K562 (cell line): ENCODE data around the gene FMR1. TPM values are rescaled to one million over a fixed set of nuclear protein-coding genes. Genes with fewer than 3 reads are reported as not detected.
A peak's percentile ranks its signal among the peaks of the same experiment; 100 is the strongest.

Experiments
- CGGBP1 ChIP-seq: fragments of 250-450 bp; sonication (Bioruptor Pico); IDR thresholded peaks from 2 replicates; pipeline ENCODE4 v1.9.0; 2021; ENCODE audit warnings: mild to moderate bottlenecking
- EP400 ChIP-seq: fragments of 450-650 bp; IDR thresholded peaks from 2 replicates; pipeline ENCODE4 v1.6.1; 2017; ENCODE audit warnings: antibody characterized with exemption, mild to moderate bottlenecking, moderate library complexity
- GATA2 ChIP-seq: sonication (generic); formaldehyde crosslinking; IDR thresholded peaks from 2 replicates; pipeline ENCODE4 v1.4.0; 2020; ENCODE audit warnings: mild to moderate bottlenecking, missing genetic modification reagents
- KAT2B ChIP-seq: IDR thresholded peaks from one replicate; pipeline ENCODE4 v1.6.1; 2012; ENCODE audit warnings: low read depth, mild to moderate bottlenecking, control low read depth, inconsistent platforms, low read length, moderate library complexity
- MGA ChIP-seq: fragments of 450-650 bp; IDR thresholded peaks from 2 replicates; pipeline ENCODE4 v1.6.1; 2016; ENCODE audit warnings: mild to moderate bottlenecking, moderate library complexity
- NR2C2 ChIP-seq, 2 experiments: fragments of 200-800 bp in 1 of 2; sonication (Bioruptor generic) in 1 of 2; sonication (generic) in 1 of 2; formaldehyde crosslinking in 1 of 2; IDR thresholded peaks; 2 replicates each; pipeline versions ENCODE4 v1.6.1 to v1.8.0; 2016 to 2022; ENCODE audit warnings: mild to moderate bottlenecking in 1 of 2, missing compliant biosample characterization in 1 of 2, missing genetic modification characterization in 1 of 2, missing genetic modification reagents in 1 of 2
- RBFOX2 ChIP-seq: fragments of 200-400 bp; formaldehyde crosslinking; IDR thresholded peaks from 2 replicates; pipeline ENCODE4 v1.6.1; 2017; ENCODE audit warnings: low read depth, mild to moderate bottlenecking, low read length, moderate library complexity
- TFE3 ChIP-seq: fragments of 450-650 bp; formaldehyde crosslinking; IDR thresholded peaks from 2 replicates; pipeline ENCODE4 v1.4.0; 2020; ENCODE audit warnings: mild to moderate bottlenecking, mixed read lengths
- THAP7 ChIP-seq: fragments of 250-450 bp; sonication (Bioruptor Pico); IDR thresholded peaks from 2 replicates; pipeline ENCODE4 v1.5.0; 2021
- ZNF766 ChIP-seq: fragments of 200-800 bp; sonication (Bioruptor generic); conservative IDR thresholded peaks from 2 replicates; pipeline ENCODE4 v1.6.1; 2016; ENCODE audit warnings: missing genetic modification characterization, missing compliant biosample characterization
- polyA plus RNA-seq, 8 experiments: library from polyadenylated mRNA; depleted of rRNA in 4 of 8; stranded (reverse) in 5 of 8; unstranded in 3 of 8; fragments of >200 nt; fragmentation: Nextera tagmentation in 2 of 8; fragmentation: Illumina TruSeq in 1 of 8; extraction: Ambion mirVana in 2 of 8; extraction: Trizol in 1 of 8; gene quantifications; 2 replicates each; pipeline versions ENCODE4 v1.2.1 to v1.2.3, GENCODE V29; 2011 to 2014; ENCODE audit warnings: inconsistent platforms in 1 of 8, missing spikeins in 1 of 8
- total RNA-seq, 7 experiments: library from RNA; depleted of rRNA in 6 of 7; stranded (reverse); fragments of >200 nt in 6 of 7; fragmentation: Illumina TruSeq in 2 of 7; extraction: Trizol in 2 of 7; gene quantifications; 2 replicates each; pipeline versions ENCODE4 v1.2.1 to v1.2.3, GENCODE V29; 2011 to 2021; ENCODE audit warnings: low replicate concordance in 1 of 7

The FMR1 gene
- total and polyA plus RNA-seq, 9 of the 15 experiments (the other 6 are each of a cell fraction or from before 2014, with no cell fraction given) = 4.8 to 26.5 (median 20.5) TPM

- TF ChIP-seq TFE3 (CRISPR knock-in tag) (peak; percentile 63), RBFOX2 (peak; percentile 45), CGGBP1 (CRISPR knock-in tag) (no peak), MGA (peak; percentile 76), EP400 (peak; percentile 53; the same call in 1 of the 2 replicates), KAT2B (no peak), NR2C2 (CRISPR knock-in tag; IDR thresholded peaks at IDR 0.05) (no peak), NR2C2 (tag; IDR thresholded peaks at IDR 0.05) (peak; percentile 8; the same call in 1 of the 2 replicates), GATA2 (no peak), THAP7 (CRISPR knock-in tag) (no peak), ZNF766 (CRISPR knock-in tag) (0 out of 2 replicates have a peak, but pooled peaks have one; percentile 28)
- TF ChIP-seq, all 486 proteins: peak for 18
Observed at GRCh38 chrX:147877726-147878125, 34.0 kb upstream of the FMR1 start (continued).
